Activated CD4-positive, alpha-beta T cell treated with anti-CD3 and anti-CD28 coated beads, Interleukin-2, amount 10 ng/mL, durations not matched to agents 24 days and 14 days (primary cell): ENCODE data around the gene ADIPOR2. TPM values are rescaled to one million over a fixed set of nuclear protein-coding genes. Genes with fewer than 3 reads are reported as not detected.
A peak's percentile ranks its signal among the peaks of the same experiment; 100 is the strongest.

ENCODE experiments used
- DNase-seq: peaks from one replicate; pipeline ENCODE4 v3.0.0; 2022
- H3K27ac Mint-ChIP-seq: one replicate; pipeline ENCODE4 v1.8.0; 2022; ENCODE audit warnings: mild to moderate bottlenecking, mixed read lengths
- H3K27me3 Mint-ChIP-seq: one replicate; pipeline ENCODE4 v1.8.0; 2022; ENCODE audit warnings: mixed read lengths
- H3K36me3 Mint-ChIP-seq: one replicate; pipeline ENCODE4 v1.8.0; 2022; ENCODE audit warnings: low read depth, mild to moderate bottlenecking, mixed read lengths
- H3K4me1 Mint-ChIP-seq: one replicate; pipeline ENCODE4 v1.8.0; 2021; ENCODE audit warnings: mixed read lengths
- H3K4me3 Mint-ChIP-seq: one replicate; pipeline ENCODE4 v1.8.0; 2022; ENCODE audit warnings: mild to moderate bottlenecking, moderate library complexity, mixed read lengths
- H3K9me3 Mint-ChIP-seq: one replicate; pipeline ENCODE4 v1.8.0; 2021; ENCODE audit warnings: mixed read lengths
- intact Hi-C: fragments of 100-400 bp; cut with micrococcal nuclease; formaldehyde crosslinking; loops from one replicate; pipeline ENCODE4 v1.15.1; 2023
- total RNA-seq: library from RNA; stranded (reverse); gene quantifications from 2 replicates; pipeline ENCODE4 v1.2.3, GENCODE V29; 2022

Gene ADIPOR2
- total RNA-seq, 1 donor from 2014 or later, result 68.7 TPM

DNA sequence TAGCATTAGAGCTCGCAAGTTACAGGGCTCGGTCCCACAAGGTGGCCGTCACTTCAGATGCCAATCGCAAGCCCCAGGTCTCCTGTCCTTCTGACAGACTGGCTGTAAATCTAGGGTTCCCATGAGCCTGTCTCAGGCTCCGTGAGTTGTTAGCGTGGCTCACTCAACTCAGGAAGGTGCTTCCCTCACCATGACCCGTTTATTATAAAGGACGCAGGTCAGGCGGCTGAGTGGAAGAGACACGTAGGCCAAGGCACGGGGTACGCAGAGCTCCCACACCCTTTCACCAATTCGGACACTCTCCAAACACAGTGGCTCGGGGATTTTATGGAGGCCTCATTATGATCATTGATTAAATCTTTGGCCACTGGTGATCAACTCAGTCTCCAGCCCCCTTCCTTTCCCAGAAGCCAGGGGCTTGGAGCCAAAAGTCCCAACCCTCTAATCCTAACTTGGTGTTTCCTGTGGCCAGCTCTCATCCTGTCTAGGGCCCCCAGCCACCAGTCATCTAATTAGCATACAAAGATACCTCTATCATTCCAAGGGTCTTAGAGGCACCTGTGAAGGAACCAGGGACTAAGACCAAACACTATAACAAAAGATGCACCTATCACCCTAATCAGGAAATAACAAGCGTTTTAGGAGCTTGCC is 103.7 kb downstream of the ADIPOR2 start:
- H3K9me3 Mint-ChIP-seq, result no peaks in the 10 kb centered on the region

GRCh38 chr12:1795221-1795784 is 104.4 kb downstream of the ADIPOR2 start:
- Mint-ChIP-seq H3K9me3 (no peaks in the 10 kb centered on the region), H3K36me3 (no peaks in the 10 kb centered on the region), H3K4me1 (peaks cover 18% of the 10 kb centered on the region), H3K27me3 (no peaks in the 10 kb centered on the region), H3K27ac (peak overlapping the region; percentile 78), H3K4me3 (peak overlapping the region; percentile 69)
- intact Hi-C loops, result loop anchor here (5.0 to 10.0 kb wide), 3 partner anchors 209 to 787 kb away; partner anchors contain the start of gene DCP1B
- DNase-seq, result no peak

More for the DNA sequence above, 103.7 kb downstream of the ADIPOR2 start:
- DNase-seq, result peak; percentile 54
- Mint-ChIP-seq H3K4me1 (peaks cover 18% of the 10 kb centered on the region), H3K36me3 (no peaks in the 10 kb centered on the region), H3K27ac (no peak overlapping the region), H3K4me3 (no peak overlapping the region), H3K27me3 (no peaks in the 10 kb centered on the region)
- intact Hi-C loops, result loop anchor here (5.0 to 10.0 kb wide), 3 partner anchors 210 to 788 kb away; partner anchors contain the start of gene DCP1B

DNA sequence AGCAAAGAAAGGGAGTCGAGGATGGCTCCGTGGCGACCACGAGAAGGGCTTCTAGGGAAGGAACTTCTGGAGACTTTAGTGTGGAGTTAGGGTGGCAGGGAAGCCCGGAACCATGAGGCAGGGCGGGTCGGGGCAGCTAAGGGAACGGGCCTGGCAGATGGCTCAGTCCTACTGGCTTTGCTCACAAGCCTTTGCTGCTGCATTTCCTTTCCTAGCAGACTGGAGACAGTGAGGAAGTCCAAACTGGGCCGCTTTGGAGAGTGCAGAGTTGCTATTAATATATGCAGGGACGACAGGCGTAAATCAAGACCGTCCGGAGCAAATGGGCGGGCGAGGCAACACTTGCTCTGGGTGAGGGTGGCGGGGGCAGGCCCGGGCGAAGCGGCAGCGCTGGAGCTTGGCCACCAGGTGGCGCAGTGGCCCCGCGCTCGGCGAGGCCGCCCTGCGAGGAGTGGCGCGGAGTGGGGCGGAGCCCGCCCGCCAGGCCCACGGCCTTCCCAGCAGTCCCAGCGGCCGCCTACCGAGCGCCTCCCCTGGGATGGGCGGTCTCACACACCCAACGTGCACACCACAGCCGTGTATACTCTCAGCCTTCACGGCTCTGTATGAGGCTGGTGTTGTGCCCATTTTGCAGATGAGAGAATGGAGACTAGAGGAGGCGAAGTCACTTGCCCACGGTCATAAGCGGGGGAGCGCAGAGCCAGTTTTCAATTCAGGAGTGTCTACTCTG is 105.1 kb downstream of the ADIPOR2 start:
- Mint-ChIP-seq H3K4me1 (peaks cover 16% of the 10 kb centered on the region), H3K27me3 (no peaks in the 10 kb centered on the region), H3K36me3 (no peaks in the 10 kb centered on the region), H3K9me3 (no peaks in the 10 kb centered on the region), H3K27ac (peak overlapping the region; percentile 90), H3K4me3 (peak overlapping the region; percentile 86)
- peak; percentile 98 for DNase-seq
- intact Hi-C loops, result loop anchor here (1.0 to 10.0 kb wide), 7 partner anchors 8 to 786 kb away; partner anchors contain the start of genes ADIPOR2 and DCP1B

- no peaks in the 10 kb centered on the region for H3K27me3 Mint-ChIP-seq
- peak; percentile 84 for DNase-seq
- H3K27ac Mint-ChIP-seq, result peak overlapping the region; percentile 90
- H3K9me3 Mint-ChIP-seq, result no peaks in the 10 kb centered on the region
- intact Hi-C loops, result loop anchor here (1.0 to 10.0 kb wide), 7 partner anchors 8 to 786 kb away; partner anchors contain the start of genes ADIPOR2 and DCP1B
- H3K4me3 Mint-ChIP-seq, result peak overlapping the region; percentile 86
- H3K36me3 Mint-ChIP-seq, result no peaks in the 10 kb centered on the region
- H3K4me1 Mint-ChIP-seq, result peaks cover 10% of the 10 kb centered on the region
Observed at GRCh38 chr12:1796515-1797010, 105.7 kb downstream of the ADIPOR2 start.

DNA sequence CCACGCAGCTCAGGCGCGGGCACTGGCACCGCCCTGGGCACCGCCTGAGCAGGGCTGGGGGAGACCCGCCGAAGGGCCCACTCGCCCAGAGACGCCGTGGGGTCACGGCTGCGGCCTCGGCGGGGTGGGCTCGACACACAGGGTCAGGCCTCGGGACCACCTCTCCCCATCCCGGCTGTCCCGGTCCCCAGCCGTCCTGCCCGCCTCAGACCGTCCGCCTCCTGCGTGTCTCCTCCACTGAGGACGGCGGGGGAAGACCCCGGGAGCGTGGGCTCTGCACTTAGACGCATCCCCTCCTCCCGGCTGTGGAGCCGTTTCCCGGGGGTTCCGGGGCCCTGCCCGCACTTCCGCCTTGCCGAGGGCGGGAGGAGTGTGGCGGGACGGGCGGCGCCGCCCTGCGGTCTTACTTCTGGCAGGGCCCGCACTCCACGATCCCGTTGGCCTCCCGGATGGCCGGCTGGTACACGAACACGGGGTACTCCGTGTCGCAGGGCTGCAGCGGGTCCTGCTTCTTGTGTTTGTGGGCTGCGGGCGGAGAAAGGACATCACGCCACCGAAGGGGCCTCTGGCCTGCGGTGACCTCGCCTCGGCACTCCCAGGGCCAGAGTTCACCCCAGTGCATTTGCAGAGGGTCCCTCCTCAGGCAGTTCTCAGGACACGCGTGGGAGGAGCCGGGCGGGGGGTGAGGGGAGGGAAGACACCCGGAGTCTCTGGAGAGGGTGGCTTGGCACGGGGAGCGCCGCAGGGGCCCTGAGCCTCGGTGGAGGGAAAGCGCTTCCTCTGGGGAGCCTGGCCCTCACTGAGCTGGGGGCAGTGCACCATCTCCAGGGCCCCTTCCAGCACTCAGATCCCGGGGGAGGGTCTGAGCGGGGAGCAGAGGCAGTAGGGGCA is 106.4 kb downstream of the ADIPOR2 start:
- DNase-seq, result peak; percentile 87
- intact Hi-C loops, result loop anchor here (5.0 to 10.0 kb wide), 3 partner anchors 208 to 785 kb away; partner anchors contain the start of gene DCP1B

DNA sequence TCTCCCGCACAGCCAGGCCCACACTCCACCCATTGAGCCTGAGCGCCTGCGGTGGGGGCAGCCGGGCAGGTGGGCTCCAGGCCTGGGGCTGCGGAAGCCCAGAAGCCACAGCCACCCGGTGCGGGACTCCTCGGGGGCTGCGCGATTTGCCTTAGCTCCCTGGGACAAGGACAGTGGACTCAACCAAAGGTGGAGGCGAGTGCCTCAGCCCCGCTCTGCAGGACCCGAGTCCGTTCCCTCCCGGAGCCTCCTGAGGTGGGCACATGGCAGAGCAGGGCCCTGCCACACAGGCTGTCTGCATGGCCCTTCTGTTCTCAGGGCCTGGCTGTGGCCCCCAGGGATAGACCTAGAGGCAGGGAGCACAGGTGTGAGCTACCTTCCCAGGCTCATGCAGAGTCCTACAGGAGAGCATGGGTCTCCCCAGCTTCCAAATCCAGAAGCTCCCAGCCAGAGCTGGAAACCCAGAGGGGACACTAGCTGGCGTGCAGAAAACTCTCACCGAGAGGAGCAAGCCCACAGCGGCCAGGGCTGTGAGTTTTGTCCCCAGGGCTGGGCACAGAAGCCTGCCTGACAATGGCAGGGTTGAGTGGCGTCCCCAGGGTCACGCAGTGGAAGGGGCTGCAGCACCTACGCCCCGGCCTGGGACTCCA is 107.2 kb downstream of the ADIPOR2 start:
- Mint-ChIP-seq H3K4me1 (peaks cover 5% of the 10 kb centered on the region), H3K9me3 (no peaks in the 10 kb centered on the region), H3K27ac (peak overlapping the region; percentile 20), H3K4me3 (no peak overlapping the region), H3K27me3 (no peaks in the 10 kb centered on the region), H3K36me3 (no peaks in the 10 kb centered on the region)
- no peak for DNase-seq
- intact Hi-C loops, result loop anchor here (5.0 to 10.0 kb wide), 3 partner anchors 207 to 784 kb away; partner anchors contain the start of gene DCP1B

More for the DNA sequence above, 106.4 kb downstream of the ADIPOR2 start:
- Mint-ChIP-seq H3K27ac (peak overlapping the region; percentile 89), H3K4me3 (peak overlapping the region; percentile 86), H3K4me1 (peaks cover 5% of the 10 kb centered on the region), H3K36me3 (no peaks in the 10 kb centered on the region), H3K27me3 (no peaks in the 10 kb centered on the region), H3K9me3 (no peaks in the 10 kb centered on the region)

DNA sequence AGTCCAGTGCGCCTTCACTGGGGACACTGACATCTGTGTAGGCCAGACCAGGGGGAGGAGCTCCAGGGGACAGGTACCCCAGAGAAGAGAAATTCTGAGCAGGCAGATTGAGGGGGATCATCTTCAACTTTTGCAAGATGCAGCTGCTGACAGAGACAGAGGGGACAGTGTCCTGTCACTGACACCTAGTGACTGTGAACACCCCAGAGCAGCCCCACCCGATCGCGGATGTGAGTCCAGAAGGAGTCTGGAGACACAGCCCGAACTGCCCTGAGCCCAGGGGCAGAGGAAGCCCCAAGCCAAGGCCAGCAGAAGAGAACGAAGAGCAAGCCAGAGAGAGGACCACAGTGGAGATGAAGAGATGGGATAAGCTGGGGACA is 107.8 kb downstream of the ADIPOR2 start:
- Mint-ChIP-seq H3K4me3 (no peak overlapping the region), H3K27me3 (no peaks in the 10 kb centered on the region), H3K36me3 (no peaks in the 10 kb centered on the region), H3K4me1 (peaks cover 5% of the 10 kb centered on the region), H3K27ac (no peak overlapping the region), H3K9me3 (no peaks in the 10 kb centered on the region)
- DNase-seq, result no peak
- intact Hi-C loops, result loop anchor here (5.0 to 10.0 kb wide), 3 partner anchors 206 to 784 kb away; partner anchors contain the start of gene DCP1B

- H3K27ac Mint-ChIP-seq, result no peak overlapping the region
- intact Hi-C loops, result loop anchor here (5.0 to 10.0 kb wide), 3 partner anchors 206 to 783 kb away; partner anchors contain the start of gene DCP1B
- peaks cover 5% of the 10 kb centered on the region for H3K4me1 Mint-ChIP-seq
- H3K36me3 Mint-ChIP-seq, result no peaks in the 10 kb centered on the region
- H3K4me3 Mint-ChIP-seq, result no peak overlapping the region
- peaks cover under 1% of the 10 kb centered on the region for H3K9me3 Mint-ChIP-seq
- H3K27me3 Mint-ChIP-seq, result no peaks in the 10 kb centered on the region
- DNase-seq, result no peak
Observed at GRCh38 chr12:1799051-1799881, 108.4 kb downstream of the ADIPOR2 start.

DNA sequence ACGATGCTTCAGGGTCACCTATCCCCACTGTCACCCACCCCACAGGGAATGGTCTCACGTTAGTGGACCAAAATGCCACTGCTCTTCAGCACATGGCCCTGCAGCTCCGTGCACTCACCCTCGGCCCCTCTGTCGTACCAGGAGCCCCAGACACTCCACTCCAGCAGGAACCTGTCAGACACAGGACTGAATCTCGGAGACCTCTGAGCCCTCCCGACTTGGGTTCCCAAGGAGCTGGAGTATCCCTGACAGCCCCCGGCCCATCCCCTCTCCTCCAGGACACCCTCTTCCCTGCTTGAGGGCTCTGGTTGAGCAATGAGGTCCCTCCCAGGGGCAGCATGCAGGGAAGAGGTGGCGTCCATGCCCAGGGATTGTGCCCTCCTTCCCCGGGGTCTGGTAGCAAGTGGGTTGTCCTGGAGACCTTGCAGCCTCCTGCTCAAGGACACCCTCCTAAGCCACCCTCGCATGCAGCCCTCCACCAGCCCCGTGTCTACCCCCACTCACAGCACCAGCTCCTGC is 109.1 kb downstream of the ADIPOR2 start:
- no peaks in the 10 kb centered on the region for H3K27me3 Mint-ChIP-seq
- intact Hi-C loops, result loop anchor here (5.0 to 10.0 kb wide), 3 partner anchors 205 to 782 kb away; partner anchors contain the start of gene DCP1B
- no peaks in the 10 kb centered on the region for H3K36me3 Mint-ChIP-seq
- no peak for DNase-seq
- H3K9me3 Mint-ChIP-seq, result peaks cover 5% of the 10 kb centered on the region
- H3K4me3 Mint-ChIP-seq, result no peak overlapping the region
- peaks cover 11% of the 10 kb centered on the region for H3K4me1 Mint-ChIP-seq
- H3K27ac Mint-ChIP-seq, result no peak overlapping the region

DNA sequence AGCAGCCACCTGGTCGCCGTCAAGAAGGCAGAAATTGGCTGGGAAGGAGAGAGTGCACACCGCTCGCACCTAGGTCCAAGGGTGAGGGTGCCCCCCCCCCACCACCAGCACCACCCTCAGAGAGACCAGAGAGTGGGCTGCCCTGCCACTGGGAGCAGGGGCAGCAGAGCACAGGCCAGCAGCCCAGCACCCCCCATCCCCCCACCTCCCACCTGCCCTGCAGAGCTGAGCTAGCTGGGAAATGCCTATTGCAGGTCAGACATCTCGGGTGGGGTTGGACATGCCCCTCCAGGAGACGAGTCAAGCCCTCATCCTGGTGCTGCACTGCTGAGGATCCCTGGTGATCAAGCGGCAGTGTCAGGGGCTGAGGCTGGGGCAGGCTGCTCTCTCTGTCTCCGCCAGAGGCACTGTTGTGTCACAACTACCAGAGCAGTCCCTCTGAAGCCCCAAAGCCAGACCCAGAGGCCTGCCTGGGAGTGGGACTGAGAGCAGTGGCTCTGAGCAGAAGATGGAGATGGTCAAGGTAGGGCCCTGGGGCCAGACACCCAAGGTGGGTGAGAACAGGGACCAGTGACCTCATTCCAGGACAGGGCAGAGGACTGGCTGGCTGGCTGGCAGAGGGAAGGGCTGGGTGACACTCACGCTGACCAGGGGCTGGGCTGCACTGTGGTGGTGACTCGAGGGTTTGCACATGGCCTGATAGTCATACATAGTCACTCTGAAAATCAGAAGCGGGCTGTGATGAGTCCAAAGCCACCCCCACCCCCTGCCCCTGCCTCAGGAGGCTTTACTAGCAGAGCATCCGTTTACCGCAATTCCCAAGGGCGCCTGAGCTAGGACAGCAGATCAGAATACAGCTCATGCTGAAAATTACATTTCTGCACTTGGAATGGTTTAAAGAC is 109.8 kb downstream of the ADIPOR2 start:
- H3K4me3 Mint-ChIP-seq, result no peak overlapping the region
- H3K36me3 Mint-ChIP-seq, result no peaks in the 10 kb centered on the region
- H3K9me3 Mint-ChIP-seq, result peaks cover 5% of the 10 kb centered on the region
- intact Hi-C loops, result no loop called here
- H3K27ac Mint-ChIP-seq, result no peak overlapping the region
- DNase-seq, result peak; percentile 74
- H3K27me3 Mint-ChIP-seq, result no peaks in the 10 kb centered on the region
- H3K4me1 Mint-ChIP-seq, result peaks cover 8% of the 10 kb centered on the region
